NT2/D1 (cell line): ENCODE measurements around the gene ANTKMT.

ENCODE experiments used
- SUZ12 ChIP-seq: IDR thresholded peaks from 2 replicates; pipeline ENCODE4 v1.6.1; 2011; ENCODE audit not compliant: insufficient read length, insufficient read depth; ENCODE audit errors: extremely low read depth
- YY1 ChIP-seq: IDR thresholded peaks from 2 replicates; pipeline ENCODE4 v1.6.1; 2011; ENCODE audit not compliant: insufficient read length, insufficient read depth
- ZNF274 ChIP-seq: IDR thresholded peaks from 2 replicates; pipeline ENCODE4 v1.6.1; 2011; ENCODE audit warnings: mild to moderate bottlenecking, low read depth, low read length

- TF ChIP-seq YY1 (no peak), ZNF274 (no peak), SUZ12 (no peak)
Measured at GRCh38 chr16:766820-767640, 46.1 kb downstream of the ANTKMT start.
